Measurements from ENCODE around the gene KRTAP5-4. TPM values are rescaled to one million over a fixed set of nuclear protein-coding genes. Genes with fewer than 3 reads are reported as not detected.

KRTAP5-4 gene
- total RNA-seq, 2 donors from 2014 or later: not detected

Other genes starting within 250 kb of the KRTAP5-4 start
- gene BRSK2, start 232.2 kb downstream of the KRTAP5-4 start, total RNA-seq: under 1 TPM; 0.19 to 0.51 TPM
- 10 to 100 TPM; 22.0 to 27.9 TPM for gene MOB2, start 135.4 kb downstream of the KRTAP5-4 start, total RNA-seq
- gene DUSP8, start 49.9 kb downstream of the KRTAP5-4 start, total RNA-seq: 10 to 100 TPM in 1 of 2 donors, 1 to 10 TPM in 1; 4.4 to 24.5 TPM
- not detected for gene KRTAP5-1, start 36.9 kb downstream of the KRTAP5-4 start, total RNA-seq
- not detected for gene KRTAP5-2, start 23.8 kb downstream of the KRTAP5-4 start, total RNA-seq
- gene KRTAP5-3, start 13.7 kb downstream of the KRTAP5-4 start, total RNA-seq: not detected
- not detected for gene KRTAP5-5, start 7.6 kb upstream of the KRTAP5-4 start, total RNA-seq
- not detected for gene KRTAP5-6, start 75.1 kb upstream of the KRTAP5-4 start, total RNA-seq
- under 1 TPM; 0.37 to 0.47 TPM for gene IFITM10, start 128.5 kb upstream of the KRTAP5-4 start, total RNA-seq
- gene CTSD, start 141.8 kb upstream of the KRTAP5-4 start, total RNA-seq: 1,000 to 10,000 TPM in 1 of 2 donors, 100 to 1,000 TPM in 1; 782 to 1,042 TPM
- gene SYT8, start 212.9 kb upstream of the KRTAP5-4 start, total RNA-seq: not detected
- not detected for gene TNNI2, start 216.8 kb upstream of the KRTAP5-4 start, total RNA-seq
- gene LSP1, start 230.9 kb upstream of the KRTAP5-4 start, total RNA-seq: 10 to 100 TPM in 1 of 2 donors, 1 to 10 TPM in 1; 7.9 to 12.1 TPM

All from right atrium auricular region (tissue), 2 donors.